OCI-LY7 (cell line): ENCODE measurements around the gene HOXA3. TPM values are rescaled to one million over a fixed set of nuclear protein-coding genes. Genes with fewer than 3 reads are reported as not detected.

Experiments
- BruUV-seq: library from RNA; stranded (reverse); fragments of 400-500 nt; replicated peaks from 2 replicates; lab custom pipeline; 2021; lab: Mats Ljungman, UMichigan
- CTCF ChIA-PET: fragments of 300-600 bp; sonication (Branson Sonifier 250); formaldehyde crosslinking; loops from one replicate; lab custom pipeline; 2022; ENCODE audit warnings: antibody characterized with exemption; ENCODE audit not compliant: unreplicated experiment; lab: Charles Lee
- POLR2A ChIA-PET: fragments of 300-600 bp; sonication (Branson Sonifier 250); formaldehyde crosslinking; loops from one replicate; lab custom pipeline; 2022; ENCODE audit warnings: antibody characterized with exemption; lab: Charles Lee
- DNase-seq: peaks from one replicate; pipeline ENCODE4 v3.0.0-alpha.2; 2015; ENCODE audit warnings: low spot score
- H2AFZ ChIP-seq: fragments of 200-600 bp; sonication (generic), shearing (Covaris generic); 2 replicates; pipeline ENCODE4 v1.6.1; 2014; ENCODE audit warnings: mild to moderate bottlenecking, antibody characterized with exemption, low read length, moderate library complexity
- H3K27ac ChIP-seq: fragments of 200-600 bp; sonication (generic); 2 replicates; pipeline ENCODE4 v1.5.1; 2014; ENCODE audit warnings: mixed run types, low read depth, mild to moderate bottlenecking, moderate library complexity, low read length, inconsistent platforms; ENCODE audit not compliant: poor library complexity, severe bottlenecking
- H3K36me3 ChIP-seq: fragments of 200-600 bp; sonication (generic); 2 replicates; pipeline ENCODE4 v1.6.1; 2014; ENCODE audit warnings: mild to moderate bottlenecking, antibody characterized with exemption, low read length, moderate library complexity, mixed read lengths; ENCODE audit not compliant: insufficient read depth
- H3K4me1 ChIP-seq: fragments of 200-600 bp; sonication (generic); 2 replicates; pipeline ENCODE4 v1.5.1; 2014; ENCODE audit warnings: mild to moderate bottlenecking, low read length; ENCODE audit not compliant: insufficient read depth, poor library complexity, severe bottlenecking
- H3K4me2 ChIP-seq: fragments of 200-600 bp; sonication (generic); 2 replicates; pipeline ENCODE4 v1.6.1; 2014; ENCODE audit warnings: mild to moderate bottlenecking, low read length
- H3K4me3 ChIP-seq: fragments of 200-600 bp; sonication (generic); 2 replicates; pipeline ENCODE4 v1.5.1; 2014; ENCODE audit warnings: mild to moderate bottlenecking, low read depth, low read length; ENCODE audit not compliant: poor library complexity, severe bottlenecking
- H3K79me2 ChIP-seq: fragments of 200-600 bp; sonication (generic); 2 replicates; pipeline ENCODE4 v1.6.1; 2016; ENCODE audit warnings: low read depth, mild to moderate bottlenecking, low read length, moderate library complexity, mixed read lengths; ENCODE audit not compliant: insufficient read depth
- H3K9me2 ChIP-seq: fragments of 200-600 bp; sonication (generic); 2 replicates; pipeline ENCODE4 v1.6.1; 2016; ENCODE audit warnings: mild to moderate bottlenecking, low read length, mixed read lengths; ENCODE audit not compliant: insufficient read depth
- H3K9me3 ChIP-seq: fragments of 200-600 bp; sonication (generic); 2 replicates; pipeline ENCODE4 v1.6.1; 2014; ENCODE audit warnings: mild to moderate bottlenecking, mixed run types, low read length, mixed read lengths
- H4K20me1 ChIP-seq: fragments of 200-600 bp; sonication (generic); 2 replicates; pipeline ENCODE4 v1.6.1; 2014; ENCODE audit warnings: mild to moderate bottlenecking, antibody characterized with exemption, low read length, moderate library complexity, mixed read lengths; ENCODE audit not compliant: insufficient read depth
- EZH2phosphoT487 ChIP-seq: fragments of 200-600 bp; sonication (generic); IDR thresholded peaks from 2 replicates; pipeline ENCODE4 v1.6.1; 2018; ENCODE audit warnings: low read depth, borderline replicate concordance, mild to moderate bottlenecking, mixed run types, antibody characterized with exemption, low read length, moderate library complexity, mixed read lengths
- intact Hi-C: fragments of 100-400 bp; cut with micrococcal nuclease; formaldehyde crosslinking; loops from one replicate; pipeline ENCODE4 v1.10.0; 2022; ENCODE audit not compliant: unreplicated experiment
- total RNA-seq, 2 experiments: library from RNA; depleted of rRNA in 1 of 2; stranded (reverse); fragments of >200 nt in 1 of 2; shearing (Covaris generic) in 1 of 2; gene quantifications; 2 replicates each; pipeline ENCODE4 v1.2.3, GENCODE V29; 2014 to 2022
- TF ChIP-seq, protein P1 (sequence below): fragments of 200-600 bp; sonication (generic); conservative IDR thresholded peaks from 2 replicates; pipeline ENCODE4 v1.5.1; 2014; ENCODE audit warnings: mild to moderate bottlenecking, antibody characterized with exemption, low read length, moderate library complexity, mixed read lengths

The HOXA3 gene
- total RNA-seq, 2 experiments from 2014 or later: 0.41 to 2.7 TPM

DNA sequence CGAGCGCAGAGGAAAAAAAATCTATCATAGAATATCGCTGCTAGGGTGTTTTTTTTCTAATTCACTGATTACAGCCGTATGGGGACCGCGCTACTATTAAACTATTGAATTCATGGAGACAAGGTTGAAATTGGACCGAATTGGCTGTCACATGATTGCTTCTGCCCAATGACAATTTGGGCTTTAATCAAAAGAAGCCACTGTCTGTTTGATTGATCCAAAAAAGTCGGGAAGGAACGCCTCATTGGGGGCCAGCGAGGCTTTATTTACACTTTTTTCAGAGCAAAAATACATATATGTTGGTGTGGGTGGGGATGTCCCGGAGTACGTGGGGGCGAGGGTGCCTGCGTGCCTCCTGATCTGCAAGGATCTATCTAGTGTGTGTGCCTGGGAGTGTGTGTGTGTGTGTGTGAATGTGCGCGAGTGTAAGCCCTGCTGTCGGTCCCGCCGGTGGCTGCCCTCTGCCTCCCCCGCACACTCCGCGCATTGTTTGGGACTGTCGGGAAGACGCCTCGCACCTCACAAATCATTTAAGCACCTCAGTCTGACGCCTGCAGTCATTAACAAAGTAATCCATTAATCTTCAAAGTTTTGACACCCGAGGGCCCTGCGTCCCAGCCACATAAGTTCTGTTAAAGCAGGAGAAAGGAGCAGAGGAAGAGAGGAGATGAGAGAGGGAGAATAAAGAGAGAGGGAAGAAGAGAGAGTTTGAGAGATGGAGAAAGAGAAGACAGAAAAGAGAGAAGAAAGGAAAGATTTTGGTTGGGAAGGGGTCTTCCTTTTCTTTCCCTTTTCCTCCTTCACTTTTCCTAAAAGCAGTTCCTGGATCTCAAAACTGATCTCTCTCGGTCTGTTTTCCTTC lies 49.6 kb downstream of the HOXA3 start, which contains the start of gene HOXA2:
Gene HOXA2, minus strand, starts transcription at position 103 of the 862 bp plus-strand sequence. CDS start 183 bp downstream, outside the sequence.
- POLR2A ChIA-PET: no interaction called here
- Histone ChIP-seq H2AFZ (no peak within 1 kb of the TSS), H3K9me2 (no peaks in the 10 kb centered on the region), H3K9me3 (no peaks in the 10 kb centered on the region), H4K20me1 (no peaks in the 10 kb centered on the region), H3K36me3 (no peaks in the 10 kb centered on the region), H3K4me1 (no peaks in the 10 kb centered on the region), H3K79me2 (no peaks in the 10 kb centered on the region), H3K27ac (no peak within 1 kb of the TSS), H3K4me3 (no peak within 1 kb of the TSS), H3K4me2 (no peak within 1 kb of the TSS)
- TF ChIP-seq, protein P1, sequence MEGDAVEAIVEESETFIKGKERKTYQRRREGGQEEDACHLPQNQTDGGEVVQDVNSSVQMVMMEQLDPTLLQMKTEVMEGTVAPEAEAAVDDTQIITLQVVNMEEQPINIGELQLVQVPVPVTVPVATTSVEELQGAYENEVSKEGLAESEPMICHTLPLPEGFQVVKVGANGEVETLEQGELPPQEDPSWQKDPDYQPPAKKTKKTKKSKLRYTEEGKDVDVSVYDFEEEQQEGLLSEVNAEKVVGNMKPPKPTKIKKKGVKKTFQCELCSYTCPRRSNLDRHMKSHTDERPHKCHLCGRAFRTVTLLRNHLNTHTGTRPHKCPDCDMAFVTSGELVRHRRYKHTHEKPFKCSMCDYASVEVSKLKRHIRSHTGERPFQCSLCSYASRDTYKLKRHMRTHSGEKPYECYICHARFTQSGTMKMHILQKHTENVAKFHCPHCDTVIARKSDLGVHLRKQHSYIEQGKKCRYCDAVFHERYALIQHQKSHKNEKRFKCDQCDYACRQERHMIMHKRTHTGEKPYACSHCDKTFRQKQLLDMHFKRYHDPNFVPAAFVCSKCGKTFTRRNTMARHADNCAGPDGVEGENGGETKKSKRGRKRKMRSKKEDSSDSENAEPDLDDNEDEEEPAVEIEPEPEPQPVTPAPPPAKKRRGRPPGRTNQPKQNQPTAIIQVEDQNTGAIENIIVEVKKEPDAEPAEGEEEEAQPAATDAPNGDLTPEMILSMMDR: no peak
- TF ChIP-seq EZH2phosphoT487: no peak
- no TSS peak for BruUV-seq
- intact Hi-C loops: no loop called here
- no peak for DNase-seq
- CTCF ChIA-PET: no interaction called here

DNA sequence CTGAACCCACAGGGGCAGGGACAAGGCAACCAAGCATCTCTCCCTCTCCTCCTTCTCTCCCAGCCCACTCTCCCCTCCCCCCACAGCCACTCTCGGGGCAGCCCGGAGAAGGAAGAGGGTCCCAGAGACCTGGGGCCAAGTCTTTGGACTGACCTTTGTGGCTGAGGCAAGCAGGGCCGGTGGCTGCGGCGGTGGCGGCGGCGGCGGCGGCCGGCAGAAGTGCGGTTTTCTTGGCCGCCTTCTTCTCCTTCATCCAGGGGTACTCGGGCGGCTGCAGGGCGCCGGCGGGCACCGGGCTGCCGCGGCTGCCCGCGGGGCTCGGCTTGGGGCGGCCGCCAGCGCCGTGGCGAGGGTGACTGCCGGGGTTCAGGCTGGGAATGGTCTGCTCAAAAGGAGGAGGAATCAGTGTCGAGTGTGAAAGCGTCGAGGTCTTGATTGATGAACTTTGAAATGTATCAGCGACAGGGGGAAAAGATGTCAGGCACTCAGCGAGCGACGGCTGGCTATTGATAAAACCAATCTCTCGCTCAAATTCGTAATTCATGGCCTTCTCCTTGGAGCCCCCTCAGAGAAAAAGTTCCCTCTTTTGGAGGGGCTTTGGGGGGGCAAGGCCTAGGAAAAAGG lies 50.3 kb downstream of the HOXA3 start:
- H3K79me2 ChIP-seq: no peaks in the 10 kb centered on the region; the same call in 1 of the 2 replicates
- H3K4me2 ChIP-seq: no peak overlapping the region
- no peaks in the 10 kb centered on the region for H3K36me3 ChIP-seq
- no peak overlapping the region for H3K27ac ChIP-seq
- no peaks in the 10 kb centered on the region for H3K9me2 ChIP-seq
- H4K20me1 ChIP-seq: peaks cover 3% of the 10 kb centered on the region; the same call in 1 of the 2 replicates
- no TSS peak for BruUV-seq
- DNase-seq: no peak
- no peak overlapping the region for H2AFZ ChIP-seq
- ChIA-PET POLR2A (no interaction called here), CTCF (no interaction called here)
- no peak for TF ChIP-seq EZH2phosphoT487
- TF ChIP-seq, protein P1: no peak
- H3K9me3 ChIP-seq: no peaks in the 10 kb centered on the region
- no peak overlapping the region for H3K4me3 ChIP-seq
- intact Hi-C loops: no loop called here
- peaks cover 7% of the 10 kb centered on the region for H3K4me1 ChIP-seq
